HEK293T (cell line): Measurements from ENCODE around the gene FHIT.
"Not testable (repeated sequence)": the region's sequence is repeated elsewhere in the genome, so short reads cannot be mapped to it uniquely, and the experiment has no call there.

Experiments used
- CTCF ChIA-PET: fragments of 350-600 bp; formaldehyde crosslinking; extraction: SDS; loops from one replicate; lab custom pipeline; 2021; ENCODE audit warnings: antibody characterized with exemption, inconsistent platforms; lab: Yijun Ruan, JAX
- POLR2A ChIA-PET: fragments of 350-600 bp; formaldehyde crosslinking; extraction: SDS; loops from one replicate; lab custom pipeline; 2020; ENCODE audit warnings: antibody characterized with exemption, inconsistent platforms; lab: Yijun Ruan, JAX
- DNase-seq: peaks from one replicate; pipeline ENCODE4 v3.0.0; 2012; ENCODE audit warnings: mixed read lengths; ENCODE audit errors: extremely low spot score
- ARNT ChIP-seq: fragments of 450-650 bp; IDR thresholded peaks from 2 replicates; pipeline ENCODE4 v1.6.1; 2017; ENCODE audit warnings: mild to moderate bottlenecking
- BHLHE40 ChIP-seq: fragments of 450-650 bp; IDR thresholded peaks from 2 replicates; pipeline ENCODE4 v1.6.1; 2016; ENCODE audit warnings: mild to moderate bottlenecking, moderate library complexity, borderline replicate concordance
- CTBP1 ChIP-seq: fragments of 450-650 bp; IDR thresholded peaks from 2 replicates; pipeline ENCODE4 v1.6.1; 2016; ENCODE audit warnings: borderline replicate concordance
- ELF4 ChIP-seq: fragments of 450-650 bp; IDR thresholded peaks from 2 replicates; pipeline ENCODE4 v1.6.1; 2017; ENCODE audit warnings: antibody characterized with exemption
- FOXA1 ChIP-seq: fragments of 450-650 bp; IDR thresholded peaks from 2 replicates; pipeline ENCODE4 v1.6.1; 2016; ENCODE audit warnings: mild to moderate bottlenecking
- FOXK2 ChIP-seq: fragments of 450-650 bp; IDR thresholded peaks from 2 replicates; pipeline ENCODE4 v1.6.1; 2016; ENCODE audit warnings: mild to moderate bottlenecking
- FOXM1 ChIP-seq: fragments of 450-650 bp; IDR thresholded peaks from 2 replicates; pipeline ENCODE4 v1.6.1; 2017; ENCODE audit warnings: mild to moderate bottlenecking, borderline replicate concordance
- HDGF ChIP-seq: fragments of 450-650 bp; IDR thresholded peaks from 2 replicates; pipeline ENCODE4 v1.6.1; 2017; ENCODE audit warnings: antibody characterized with exemption, borderline replicate concordance
- L3MBTL2 ChIP-seq: fragments of 450-650 bp; conservative IDR thresholded peaks from 2 replicates; pipeline ENCODE4 v1.6.1; 2016; ENCODE audit warnings: mild to moderate bottlenecking
- LEF1 ChIP-seq: fragments of 450-650 bp; IDR thresholded peaks from 2 replicates; pipeline ENCODE4 v1.6.1; 2017; ENCODE audit warnings: mild to moderate bottlenecking, borderline replicate concordance
- NFRKB ChIP-seq: fragments of 450-650 bp; IDR thresholded peaks from 2 replicates; pipeline ENCODE4 v1.6.1; 2016; ENCODE audit warnings: mild to moderate bottlenecking, moderate library complexity
- SP1 ChIP-seq: fragments of 450-650 bp; IDR thresholded peaks from 2 replicates; pipeline ENCODE4 v1.6.1; 2017
- SUZ12 ChIP-seq: fragments of 450-650 bp; IDR thresholded peaks from 2 replicates; pipeline ENCODE4 v1.6.1; 2016; ENCODE audit warnings: mild to moderate bottlenecking
- TARDBP ChIP-seq: fragments of 450-650 bp; IDR thresholded peaks from 2 replicates; pipeline ENCODE4 v1.6.1; 2016
- ZNF384 ChIP-seq: fragments of 450-650 bp; IDR thresholded peaks from 2 replicates; pipeline ENCODE4 v1.6.1; 2016
- TF ChIP-seq, protein P1 (sequence below): fragments of 450-650 bp; IDR thresholded peaks from 2 replicates; pipeline ENCODE4 v1.6.1; 2016

The FHIT gene

GRCh38 chr3:60696428-60697125 is 554.7 kb downstream of the FHIT start:
- CTCF ChIA-PET = no interaction called here
- DNase-seq = no peak
- POLR2A ChIA-PET = no interaction called here
- TF ChIP-seq ELF4 (no peak), ARNT (no peak), NFRKB (no peak), TARDBP (no peak), FOXM1 (no peak), SP1 (no peak), CTBP1 (no peak), FOXK2 (no peak), FOXA1 (no peak), L3MBTL2 (no peak), LEF1 (no peak), BHLHE40 (no peak), ZNF384 (no peak), HDGF (no peak), SUZ12 (no peak)
- TF ChIP-seq, protein P1, sequence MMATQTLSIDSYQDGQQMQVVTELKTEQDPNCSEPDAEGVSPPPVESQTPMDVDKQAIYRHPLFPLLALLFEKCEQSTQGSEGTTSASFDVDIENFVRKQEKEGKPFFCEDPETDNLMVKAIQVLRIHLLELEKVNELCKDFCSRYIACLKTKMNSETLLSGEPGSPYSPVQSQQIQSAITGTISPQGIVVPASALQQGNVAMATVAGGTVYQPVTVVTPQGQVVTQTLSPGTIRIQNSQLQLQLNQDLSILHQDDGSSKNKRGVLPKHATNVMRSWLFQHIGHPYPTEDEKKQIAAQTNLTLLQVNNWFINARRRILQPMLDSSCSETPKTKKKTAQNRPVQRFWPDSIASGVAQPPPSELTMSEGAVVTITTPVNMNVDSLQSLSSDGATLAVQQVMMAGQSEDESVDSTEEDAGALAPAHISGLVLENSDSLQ = no peak

GRCh38 chr3:60675424-60675823 is 575.8 kb downstream of the FHIT start:
- ChIA-PET POLR2A (no interaction called here), CTCF (no interaction called here)
- TF ChIP-seq, protein P1 = peak; percentile 83
- no peak for TF ChIP-seq SUZ12
- no peak for DNase-seq

GRCh38 chr3:60674870-60675269 is 576.4 kb downstream of the FHIT start:
- POLR2A ChIA-PET = no interaction called here
- CTCF ChIA-PET = no interaction called here
- TF ChIP-seq, protein P1 = no peak
- TF ChIP-seq ZNF384 (no peak), CTBP1 (no peak), FOXK2 (no peak), LEF1 (no peak), SP1 (no peak), ARNT (no peak), L3MBTL2 (no peak), BHLHE40 (no peak), SUZ12 (no peak), FOXA1 (no peak)
- no peak for DNase-seq

- no peak for DNase-seq
- CTCF ChIA-PET = no interaction called here
- TF ChIP-seq TARDBP (no peak), FOXA1 (no peak), LEF1 (no peak), L3MBTL2 (no peak), BHLHE40 (no peak), HDGF (no peak), FOXM1 (no peak), CTBP1 (no peak), SP1 (no peak), NFRKB (no peak), ZNF384 (no peak), ELF4 (no peak)
- TF ChIP-seq, protein P1 = no peak
- POLR2A ChIA-PET = no interaction called here
Observed at GRCh38 chr3:60673123-60673522, 578.1 kb downstream of the FHIT start.

DNA sequence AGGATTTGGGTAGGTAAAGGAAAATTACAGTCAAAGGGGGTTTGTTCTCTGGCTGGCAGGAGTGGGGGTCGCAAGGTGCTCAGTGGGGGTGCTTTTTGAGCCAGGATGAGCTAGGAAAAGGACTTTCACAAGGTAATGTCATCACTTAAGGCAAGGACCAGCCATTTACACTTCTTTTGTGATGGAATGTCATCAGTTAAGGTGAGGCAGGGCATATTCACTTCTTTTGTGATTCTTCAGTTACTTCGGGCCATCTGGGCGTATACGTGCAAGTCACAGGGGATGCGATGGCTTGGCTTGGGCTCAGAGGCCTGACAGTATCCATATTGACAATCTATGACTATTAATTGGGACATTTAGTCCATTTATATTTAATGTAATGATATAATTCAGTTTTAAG is 578.9 kb downstream of the FHIT start:
- DNase-seq, POLR2A ChIA-PET, CTCF ChIA-PET: not testable (repeated sequence)

DNA sequence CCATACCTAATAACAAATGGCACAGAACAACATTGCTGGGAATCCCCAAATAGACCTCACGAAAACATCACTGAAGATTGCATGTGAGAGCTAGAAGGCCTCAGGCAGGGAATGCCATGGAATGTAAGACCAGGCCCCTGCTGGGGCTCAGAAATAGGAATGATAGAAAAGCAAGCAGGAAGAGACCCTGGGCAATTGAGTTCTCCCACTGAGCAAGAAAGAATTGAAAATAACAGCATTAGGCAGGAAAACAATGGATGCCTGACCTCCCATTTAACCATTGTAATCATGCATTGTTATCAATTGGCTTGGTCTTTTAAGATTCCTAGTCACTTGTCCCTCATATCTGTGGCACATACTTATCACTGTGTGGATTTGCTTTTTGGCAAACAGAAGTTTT is 581.6 kb downstream of the FHIT start:
- TF ChIP-seq NFRKB (no peak), FOXM1 (no peak), ARNT (no peak), SUZ12 (no peak), FOXA1 (no peak), LEF1 (no peak), FOXK2 (no peak), SP1 (no peak), ZNF384 (no peak), L3MBTL2 (no peak)
- TF ChIP-seq, protein P1 = no peak
- no peak for DNase-seq
- ChIA-PET CTCF (no interaction called here), POLR2A (no interaction called here)
